ENCODE results near the gene FHIT.

- TF ChIP-seq EZH2 (IDR thresholded peaks at IDR 0.05; ENCODE audit: borderline replicate concordance) (no peak), CTCF (IDR thresholded peaks at IDR 0.05; ENCODE audit: poor library complexity) (no peak)
Observed at GRCh38 chr3:60998858-60999257, 252.4 kb downstream of the FHIT start.

Measured in hepatocyte (in vitro differentiated cells).